Fibroblast of the conjunctiva (primary cell): ENCODE data around the gene STIM1.
"Not testable (repeated sequence)": the region's sequence is repeated elsewhere in the genome, so short reads cannot be mapped to it uniquely, and the experiment has no call there.

Experiments used
- DNase-seq: peaks from one replicate; pipeline ENCODE4 v3.0.0-alpha.2; 2010; ENCODE audit warnings: low read depth

The STIM1 gene

GRCh38 chr11:3983101-3983500 lies 127.6 kb downstream of the STIM1 start:
- no peak for DNase-seq

GRCh38 chr11:3984896-3985295 lies 129.4 kb downstream of the STIM1 start:
- DNase-seq: no peak

- no peak for DNase-seq
Measured at GRCh38 chr11:3985631-3986030, 130.2 kb downstream of the STIM1 start.

- DNase-seq: no peak
Measured at GRCh38 chr11:3986301-3986700, 130.8 kb downstream of the STIM1 start.

GRCh38 chr11:3989276-3989920 lies 133.9 kb downstream of the STIM1 start:
- no peak for DNase-seq

- DNase-seq: no peak
Measured at GRCh38 chr11:3989921-3990290, 134.4 kb downstream of the STIM1 start.

GRCh38 chr11:3990406-3990805 lies 134.9 kb downstream of the STIM1 start:
- no peak for DNase-seq

GRCh38 chr11:3992964-3993363 lies 137.5 kb downstream of the STIM1 start:
- no peak for DNase-seq

GRCh38 chr11:3994030-3994640 lies 138.7 kb downstream of the STIM1 start:
- DNase-seq: no peak

GRCh38 chr11:3995307-3995706 lies 139.8 kb downstream of the STIM1 start:
- DNase-seq: no peak

- DNase-seq: no peak
Measured at GRCh38 chr11:3995949-3996554, 140.6 kb downstream of the STIM1 start.

GRCh38 chr11:3996651-3997050 lies 141.2 kb downstream of the STIM1 start:
- no peak for DNase-seq

GRCh38 chr11:4004753-4005152 lies 149.3 kb downstream of the STIM1 start:
- not testable (repeated sequence) for DNase-seq

GRCh38 chr11:4006946-4007680 lies 151.6 kb downstream of the STIM1 start:
- no peak for DNase-seq

- no peak for DNase-seq
Measured at GRCh38 chr11:4008116-4008515, 152.7 kb downstream of the STIM1 start.

- DNase-seq: not testable (repeated sequence)
Measured at GRCh38 chr11:4016602-4017001, 161.1 kb downstream of the STIM1 start.

- DNase-seq: no peak
Measured at GRCh38 chr11:4017129-4017528, 161.7 kb downstream of the STIM1 start.

- DNase-seq: no peak
Measured at GRCh38 chr11:4018641-4019040, 163.2 kb downstream of the STIM1 start.

GRCh38 chr11:4019891-4020290 lies 164.4 kb downstream of the STIM1 start:
- no peak for DNase-seq

- no peak for DNase-seq
Measured at GRCh38 chr11:4022669-4023068, 167.2 kb downstream of the STIM1 start.

- peak; percentile 50 for DNase-seq
Measured at GRCh38 chr11:4025248-4025966, 169.9 kb downstream of the STIM1 start.

- no peak for DNase-seq
Measured at GRCh38 chr11:4025967-4026324, 170.5 kb downstream of the STIM1 start.
